ENCODE data around the gene PSMB7.

The PSMB7 gene

GRCh38 chr9:124343533-124344290 is 71.5 kb downstream of the PSMB7 start:
- DNase-seq, result no peak

- DNase-seq, result no peak
Observed at GRCh38 chr9:124342776-124343485, 72.3 kb downstream of the PSMB7 start.

- no peak for DNase-seq
Observed at GRCh38 chr9:124342402-124342775, 72.9 kb downstream of the PSMB7 start.

- no peak for DNase-seq
Observed at GRCh38 chr9:124341455-124342170, 73.6 kb downstream of the PSMB7 start.

GRCh38 chr9:124340219-124341069 is 74.8 kb downstream of the PSMB7 start:
- DNase-seq, result no peak

GRCh38 chr9:124339603-124340146 is 75.6 kb downstream of the PSMB7 start:
- no peak for DNase-seq

GRCh38 chr9:124337562-124337961 is 77.7 kb downstream of the PSMB7 start:
- no peak for DNase-seq

- no peak for DNase-seq
Observed at GRCh38 chr9:124335320-124335707, 79.9 kb downstream of the PSMB7 start.

GRCh38 chr9:124334568-124335319 is 80.5 kb downstream of the PSMB7 start:
- no peak for DNase-seq

GRCh38 chr9:124333203-124333579 is 82.1 kb downstream of the PSMB7 start:
- no peak for DNase-seq

- no peak for DNase-seq
Observed at GRCh38 chr9:124332361-124333202, 82.7 kb downstream of the PSMB7 start.

- DNase-seq, result no peak
Observed at GRCh38 chr9:124331580-124331979, 83.7 kb downstream of the PSMB7 start.

GRCh38 chr9:124330011-124330697 is 85.1 kb downstream of the PSMB7 start:
- DNase-seq, result no peak

- no peak for DNase-seq
Observed at GRCh38 chr9:124329206-124329792, 85.9 kb downstream of the PSMB7 start.

- no peak for DNase-seq
Observed at GRCh38 chr9:124328285-124328684, 87.0 kb downstream of the PSMB7 start.

- no peak for DNase-seq
Observed at GRCh38 chr9:124327491-124327890, 87.8 kb downstream of the PSMB7 start.

GRCh38 chr9:124326378-124326777 is 88.9 kb downstream of the PSMB7 start:
- DNase-seq, result no peak

GRCh38 chr9:124325816-124326215 is 89.4 kb downstream of the PSMB7 start:
- DNase-seq, result no peak

- no peak for DNase-seq
Observed at GRCh38 chr9:124323904-124324303, 91.3 kb downstream of the PSMB7 start.
